ENCODE measurements around the gene IL17REL.

The IL17REL gene

DNA sequence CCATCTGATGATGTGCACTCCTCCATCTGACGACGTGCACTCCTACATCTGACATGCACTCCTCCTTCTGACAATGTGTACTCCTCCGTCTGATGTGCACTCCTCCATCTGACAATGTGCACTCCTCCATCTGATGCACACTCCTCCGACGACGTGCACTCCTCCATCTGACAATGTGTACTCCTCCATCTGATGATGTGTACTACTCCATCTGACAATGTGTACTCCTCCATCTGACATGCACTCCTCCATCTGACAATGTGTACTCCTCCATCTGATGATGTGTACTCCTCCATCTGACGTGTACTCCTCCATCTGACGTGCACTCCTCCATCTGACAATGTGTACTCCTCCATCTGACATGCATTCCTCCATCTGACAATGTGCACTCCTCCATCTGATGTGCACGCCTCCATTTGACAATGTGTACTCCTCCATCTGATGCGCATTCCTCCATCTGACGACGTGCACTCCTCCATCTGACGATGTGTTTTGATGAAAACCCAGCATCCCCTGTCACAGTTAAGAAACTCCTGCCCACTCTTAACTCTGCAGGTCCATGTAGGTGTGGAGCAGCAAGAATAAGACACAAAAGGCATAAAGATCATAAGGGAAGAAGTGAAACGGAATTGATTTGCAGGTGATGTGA, 9.7 kb upstream of the IL17REL start:
- ATAC-seq (no peak), DNase-seq (no peak)

DNA sequence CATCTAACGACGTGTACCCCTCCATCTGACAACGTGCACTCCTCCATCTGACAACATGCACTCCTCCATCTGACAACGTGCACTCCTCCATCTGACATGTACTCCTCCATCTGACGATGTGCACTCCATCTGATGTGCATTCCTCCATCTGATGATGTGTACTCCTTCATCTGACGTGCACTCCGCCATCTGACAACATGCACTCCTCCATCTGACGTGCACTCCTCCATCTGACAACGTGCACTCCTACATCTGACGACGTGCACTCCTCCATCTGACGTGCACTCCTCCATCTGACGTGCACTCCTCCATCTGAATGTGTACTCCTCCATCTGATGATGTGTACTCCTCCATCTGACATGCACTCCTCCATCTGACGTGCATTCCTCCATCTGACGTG, 8.0 kb upstream of the IL17REL start:
- DNase-seq (no peak), ATAC-seq (no peak)

GRCh38 chr22:50019316-50019715, 6.8 kb upstream of the IL17REL start:
- ATAC-seq (peak; percentile 16), DNase-seq (peak; percentile 32)

- peak; percentile 32 for DNase-seq
- peak; percentile 61 for ATAC-seq
Observed at GRCh38 chr22:50018608-50019285, 6.2 kb upstream of the IL17REL start.

- DNase-seq (peak; percentile 13), ATAC-seq (no peak)
Observed at GRCh38 chr22:50017701-50018224, 5.2 kb upstream of the IL17REL start.

DNA sequence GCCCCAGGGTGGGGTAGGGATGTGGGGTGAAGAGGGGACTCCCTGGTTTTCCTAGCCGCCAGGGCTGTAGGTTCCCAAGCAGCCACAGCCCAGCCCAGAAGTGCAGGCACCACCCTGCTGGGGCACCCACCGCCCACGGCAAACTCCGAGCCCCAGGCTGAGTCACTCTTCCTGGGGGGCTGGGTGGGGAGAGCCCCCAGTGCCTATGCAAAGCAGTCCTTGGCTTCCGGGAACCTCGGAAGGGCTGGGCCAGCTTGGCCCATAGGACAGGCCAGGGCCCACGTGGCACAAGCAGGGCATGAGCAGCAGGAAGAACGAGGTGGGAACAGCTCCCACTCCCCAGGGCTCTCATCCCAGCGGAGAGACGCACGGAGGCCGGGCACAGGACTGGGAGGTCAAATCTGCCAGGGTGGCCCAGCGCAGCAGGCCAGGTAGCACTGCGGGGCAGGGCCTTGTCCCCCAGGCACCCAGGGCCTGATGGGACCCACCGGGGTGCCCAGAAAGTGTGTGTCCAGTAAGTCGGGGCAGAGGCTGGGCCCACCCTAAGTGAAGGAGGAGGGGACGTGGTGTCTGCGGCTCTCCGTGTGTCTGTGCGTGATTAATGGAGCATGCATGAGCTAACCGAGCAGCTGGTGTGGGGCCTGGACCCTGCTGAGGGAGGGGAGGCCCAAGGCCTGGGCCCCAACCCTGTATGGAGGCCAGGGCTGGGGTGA, 4.6 kb upstream of the IL17REL start:
- DNase-seq (peak; percentile 93), ATAC-seq (peak; percentile 84)

GRCh38 chr22:50016308-50016987, 3.9 kb upstream of the IL17REL start:
- no peak for ATAC-seq
- DNase-seq, result peak; percentile 12

- ATAC-seq (no peak), DNase-seq (peak; percentile 11)
Observed at GRCh38 chr22:50015451-50016307, 3.1 kb upstream of the IL17REL start.

DNA sequence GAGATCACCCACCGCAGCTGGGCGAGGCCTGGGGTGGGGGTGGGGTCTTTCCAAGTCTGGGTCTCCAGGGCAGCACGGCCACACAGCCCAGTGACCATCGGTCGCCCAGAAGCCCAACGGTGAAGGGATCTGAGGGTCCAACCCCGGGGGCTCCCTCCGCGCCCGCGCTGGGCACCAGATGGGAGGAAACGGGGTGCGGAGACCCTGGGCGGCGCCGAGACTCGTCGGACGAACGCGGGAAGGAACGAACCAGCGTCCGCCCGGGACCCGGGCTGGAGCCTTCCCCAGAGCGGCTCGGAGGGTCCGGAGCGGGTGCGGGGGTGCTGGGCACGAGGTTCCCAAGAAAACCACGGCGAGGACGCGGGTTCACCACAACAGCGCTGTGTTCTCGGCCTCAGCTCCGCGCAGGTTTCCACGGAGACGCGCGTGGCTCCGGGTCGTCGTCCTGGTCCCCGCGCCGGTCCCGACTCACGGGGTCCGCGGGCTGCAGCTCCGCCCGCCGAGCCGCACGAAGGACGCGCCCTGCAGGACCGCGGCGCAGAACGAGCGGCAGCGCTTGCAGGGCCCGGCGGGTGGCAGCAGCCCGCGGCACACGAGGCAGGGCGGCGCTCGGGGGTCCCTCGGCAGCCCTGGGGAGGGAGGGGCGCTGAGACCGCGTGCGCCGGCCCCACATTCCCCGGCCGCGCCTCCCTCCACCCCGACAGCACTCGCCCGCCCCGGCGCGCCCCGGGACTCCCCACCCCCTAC, 2.3 kb upstream of the IL17REL start:
- ATAC-seq (no peak), DNase-seq (peak; percentile 48)

DNA sequence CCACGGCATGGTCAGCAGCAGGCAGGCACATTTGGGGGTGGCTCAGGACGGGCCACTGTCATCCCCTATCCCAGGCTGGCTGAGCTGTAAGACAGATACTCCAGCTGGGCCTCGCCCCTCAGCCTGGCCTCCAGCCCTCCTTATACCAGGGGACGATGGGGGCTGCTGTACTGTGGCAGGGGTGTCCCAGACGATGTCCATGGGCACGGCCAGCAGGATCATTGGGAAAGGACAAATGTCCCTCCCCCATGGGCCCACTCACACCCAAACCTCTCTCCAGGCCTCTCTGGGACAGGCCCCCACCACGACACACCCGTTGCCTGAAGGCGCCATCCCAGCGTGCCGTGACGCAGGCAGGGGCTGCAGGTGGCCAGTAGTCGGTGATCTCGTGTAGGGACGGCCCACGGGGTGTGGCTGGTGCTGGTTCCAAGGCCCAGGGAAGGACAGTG, 1.5 kb upstream of the IL17REL start:
- peak; percentile 24 for DNase-seq
- ATAC-seq, result no peak

GRCh38 chr22:50011447-50012210, 936 bp downstream of the IL17REL start:
- DNase-seq, result peak; percentile 22
- no peak for ATAC-seq

DNA sequence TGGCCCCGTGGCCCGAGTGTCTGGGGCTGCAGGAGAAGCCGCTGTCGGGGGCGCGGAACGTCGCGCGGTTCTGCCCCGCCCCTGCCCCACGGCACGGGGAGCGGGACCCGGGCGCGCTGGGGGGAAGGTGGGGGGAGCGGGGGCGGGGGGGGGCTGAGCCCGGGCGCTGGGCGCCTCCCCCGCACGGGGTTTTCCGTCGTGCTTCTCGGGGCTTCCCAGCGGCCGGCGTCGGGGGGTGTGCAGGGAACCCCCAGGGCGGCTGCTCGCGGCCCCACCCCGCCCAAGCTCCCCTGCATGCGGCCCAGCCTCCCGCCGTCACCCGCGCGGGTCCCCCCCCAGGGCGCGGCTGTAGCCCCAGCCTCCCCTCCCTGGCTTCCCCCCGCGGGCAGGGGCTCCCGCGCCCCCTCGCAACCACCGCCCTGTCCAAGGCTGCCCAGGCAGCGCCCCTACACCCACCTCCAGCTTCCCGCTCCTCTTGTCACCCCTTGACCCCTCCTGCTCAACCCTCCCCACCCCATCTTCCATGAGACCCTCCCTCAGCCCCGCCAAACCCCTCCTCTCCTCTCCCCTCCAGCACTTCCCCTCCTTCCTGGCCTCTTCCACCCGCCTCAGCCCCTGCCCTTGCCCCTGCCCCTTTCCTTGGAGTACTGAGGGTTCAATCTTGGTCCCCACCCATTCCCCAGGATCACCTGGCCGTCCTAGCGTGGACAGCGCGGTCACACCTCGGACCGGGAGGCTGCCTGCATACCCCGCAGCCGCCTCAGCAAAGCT, 1.7 kb downstream of the IL17REL start:
- peak; percentile 56 for ATAC-seq
- peak; percentile 68 for DNase-seq

- DNase-seq (no peak), ATAC-seq (no peak)
Observed at GRCh38 chr22:50009765-50010675, 2.5 kb downstream of the IL17REL start.

DNA sequence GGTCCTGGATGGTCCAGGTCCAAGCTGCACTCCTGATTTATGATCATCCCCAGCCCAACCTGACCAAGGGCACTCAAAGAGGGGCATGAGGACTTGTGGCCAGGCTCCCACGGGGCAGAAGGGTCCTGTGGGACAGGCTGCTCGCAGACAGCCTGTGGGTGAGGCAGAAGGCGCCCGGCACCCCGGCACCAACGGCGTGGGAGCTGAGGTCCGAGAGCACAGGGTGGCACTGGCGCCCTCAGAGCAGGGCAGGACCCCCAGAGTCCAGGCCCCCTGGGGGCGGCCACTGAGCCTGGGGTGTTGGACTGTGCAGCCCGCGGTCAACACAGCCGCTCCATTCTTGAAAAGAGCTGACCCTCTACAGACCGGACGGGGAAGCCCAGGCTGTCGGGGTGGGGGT, 3.3 kb downstream of the IL17REL start:
- DNase-seq (no peak), ATAC-seq (no peak)

GRCh38 chr22:50008151-50009040, 4.2 kb downstream of the IL17REL start:
- no peak for ATAC-seq
- no peak for DNase-seq

- DNase-seq, result no peak
- no peak for ATAC-seq
Observed at GRCh38 chr22:50007057-50007511, 5.5 kb downstream of the IL17REL start.

DNA sequence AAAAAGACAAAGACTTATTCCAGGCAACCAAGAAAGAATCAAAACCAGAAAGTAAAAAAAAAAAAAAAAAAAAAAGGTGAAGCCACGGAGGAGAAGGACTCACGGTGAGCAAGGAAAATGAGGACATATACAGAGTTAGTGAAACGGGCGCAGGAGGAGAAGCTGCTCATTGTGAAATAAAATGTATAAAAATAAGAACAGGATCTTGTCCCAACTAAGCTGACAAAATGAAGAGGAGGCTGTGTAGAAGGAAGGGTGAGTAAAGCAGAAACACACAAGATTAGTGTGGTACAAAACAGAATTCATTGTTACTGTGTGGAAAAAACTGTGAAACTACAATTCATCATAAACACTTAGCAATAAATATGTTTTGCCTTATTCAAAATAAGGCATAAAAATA, 7.6 kb downstream of the IL17REL start:
- ATAC-seq (no peak), DNase-seq (no peak)

All from stimulated activated naive CD8-positive, alpha-beta T cell treated with anti-CD3 and anti-CD28 coated beads, Interleukin-15, Interleukin-2, amounts not matched to agents 100 U/mL and 50 U/mL, for 24 hours (primary cell).